WTC11 (cell line): ENCODE data around the gene IL37. TPM values are rescaled to one million over a fixed set of nuclear protein-coding genes. Genes with fewer than 3 reads are reported as not detected.

Experiments used
- ATAC-seq: fragments of 200-7000 bp; cut with Tn5 transposase; 2 replicates; pipeline ENCODE4 v1.10.0; 2021; ENCODE audit warnings: mild to moderate bottlenecking, moderate library complexity
- CTCF ChIA-PET: fragments of 300-600 bp; sonication (Branson Sonifier 250); formaldehyde crosslinking; loops from one replicate; lab custom pipeline; 2021; ENCODE audit warnings: antibody characterized with exemption; lab: Charles Lee
- POLR2A ChIA-PET: fragments of 350-600 bp; sonication (Branson Sonifier 250); formaldehyde crosslinking; loops from one replicate; lab custom pipeline; 2021; ENCODE audit warnings: antibody characterized with exemption; lab: Charles Lee
- DNase-seq: peaks from one replicate; pipeline ENCODE4 v3.0.0; 2021; ENCODE audit warnings: low spot score
- H3K27ac Mint-ChIP-seq: 2 replicates; pipeline ENCODE4 v1.8.0; 2021; ENCODE audit warnings: mixed read lengths
- H3K27me3 Mint-ChIP-seq: 2 replicates; pipeline ENCODE4 v1.8.0; 2021; ENCODE audit warnings: low read depth, mild to moderate bottlenecking, moderate library complexity, mixed read lengths
- H3K36me3 Mint-ChIP-seq: 2 replicates; pipeline ENCODE4 v1.8.0; 2021; ENCODE audit warnings: mixed read lengths
- H3K4me1 Mint-ChIP-seq: 2 replicates; pipeline ENCODE4 v1.8.0; 2022; ENCODE audit warnings: mixed read lengths
- H3K4me3 Mint-ChIP-seq: 2 replicates; pipeline ENCODE4 v1.8.0; 2021; ENCODE audit warnings: mild to moderate bottlenecking, moderate library complexity, mixed read lengths
- H3K9me3 Mint-ChIP-seq: 2 replicates; pipeline ENCODE4 v1.8.0; 2021; ENCODE audit warnings: mixed read lengths
- AR ChIP-seq: fragments of 250-450 bp; sonication (Bioruptor Pico); IDR thresholded peaks from 2 replicates; pipeline ENCODE4 v1.9.0; 2021; ENCODE audit warnings: mild to moderate bottlenecking
- CDX4 ChIP-seq: fragments of 250-450 bp; sonication (Bioruptor Pico); IDR thresholded peaks from 2 replicates; pipeline ENCODE4 v1.9.0; 2021; ENCODE audit warnings: moderate library complexity, mild to moderate bottlenecking, inconsistent platforms, borderline replicate concordance
- CTCF ChIP-seq: fragments of 200-600 bp; IDR thresholded peaks from 2 replicates; pipeline ENCODE4 v1.8.0; 2022; ENCODE audit warnings: antibody characterized with exemption
- ESRRA ChIP-seq: sonication (generic); formaldehyde crosslinking; IDR thresholded peaks from 2 replicates; pipeline ENCODE4 v1.8.1; 2022; ENCODE audit warnings: mild to moderate bottlenecking, missing genetic modification reagents, borderline replicate concordance
- MAX ChIP-seq: sonication (generic); formaldehyde crosslinking; IDR thresholded peaks from 2 replicates; pipeline ENCODE4 v1.8.0; 2022; ENCODE audit warnings: mild to moderate bottlenecking, missing genetic modification reagents
- MXD4 ChIP-seq: fragments of 250-450 bp; sonication (Bioruptor Pico); IDR thresholded peaks from 2 replicates; pipeline ENCODE4 v1.8.0; 2021; ENCODE audit warnings: mild to moderate bottlenecking, moderate library complexity, borderline replicate concordance
- NR3C1 ChIP-seq: sonication (generic); formaldehyde crosslinking; conservative IDR thresholded peaks from 2 replicates; pipeline ENCODE4 v1.8.1; 2023; ENCODE audit warnings: low read depth, mild to moderate bottlenecking, missing genetic modification reagents
- PRDM15 ChIP-seq: sonication (generic); formaldehyde crosslinking; IDR thresholded peaks from 2 replicates; pipeline ENCODE4 v1.8.0; 2022; ENCODE audit warnings: missing genetic modification reagents
- SMAD4 ChIP-seq: sonication (generic); formaldehyde crosslinking; IDR thresholded peaks from 2 replicates; pipeline ENCODE4 v1.8.0; 2022; ENCODE audit warnings: mild to moderate bottlenecking, missing genetic modification reagents
- SP1 ChIP-seq: sonication (generic); formaldehyde crosslinking; conservative IDR thresholded peaks from 2 replicates; pipeline ENCODE4 v1.8.1; 2022; ENCODE audit warnings: missing genetic modification reagents
- TCF7 ChIP-seq: sonication (generic); formaldehyde crosslinking; IDR thresholded peaks from 2 replicates; pipeline ENCODE4 v1.8.0; 2022; ENCODE audit warnings: mild to moderate bottlenecking, low read depth, missing genetic modification reagents, moderate library complexity
- TEAD1 ChIP-seq: sonication (generic); formaldehyde crosslinking; IDR thresholded peaks from 2 replicates; pipeline ENCODE4 v1.8.0; 2022; ENCODE audit warnings: mild to moderate bottlenecking, missing genetic modification reagents
- ZNF219 ChIP-seq: sonication (generic); formaldehyde crosslinking; IDR thresholded peaks from 2 replicates; pipeline ENCODE4 v1.8.0; 2023; ENCODE audit warnings: missing genetic modification reagents, mild to moderate bottlenecking, borderline replicate concordance
- ZNF263 ChIP-seq: sonication (generic); formaldehyde crosslinking; IDR thresholded peaks from 2 replicates; pipeline ENCODE4 v1.8.1; 2022; ENCODE audit warnings: low read depth, mild to moderate bottlenecking, moderate library complexity, missing genetic modification reagents
- ZNF317 ChIP-seq: sonication (generic); formaldehyde crosslinking; IDR thresholded peaks from 2 replicates; pipeline ENCODE4 v1.8.1; 2023; ENCODE audit warnings: low read depth, mild to moderate bottlenecking, moderate library complexity, missing genetic modification reagents, borderline replicate concordance
- ZNF423 ChIP-seq: fragments of 250-450 bp; sonication (Bioruptor Pico); IDR thresholded peaks from 2 replicates; pipeline ENCODE4 v2.1.2; 2022; ENCODE audit warnings: mild to moderate bottlenecking, moderate library complexity
- ZNF425 ChIP-seq: fragments of 250-450 bp; sonication (Bioruptor Pico); conservative IDR thresholded peaks from 2 replicates; pipeline ENCODE4 v1.9.0; 2021; ENCODE audit warnings: mild to moderate bottlenecking
- total RNA-seq: library from RNA; stranded (reverse); gene quantifications from 3 replicates; pipeline ENCODE4 v1.2.3, GENCODE V29; 2021

The IL37 gene
- total RNA-seq, 1 experiment from 2014 or later: 0.48 TPM

GRCh38 chr2:112916625-112917247 lies 5.8 kb downstream of the IL37 start:
- peaks cover 33% of the 10 kb centered on the region for H3K27me3 Mint-ChIP-seq
- no peaks in the 10 kb centered on the region for H3K4me1 Mint-ChIP-seq
- H3K4me3 Mint-ChIP-seq: no peak overlapping the region
- H3K9me3 Mint-ChIP-seq: peaks cover 16% of the 10 kb centered on the region
- ChIA-PET CTCF (interaction anchor here (2.2 kb wide), 2 partner anchors 25 kb away, joined by 11 to 15 read pairs; no protein-coding TSS in a partner anchor), POLR2A (no interaction called here)
- no peak overlapping the region for H3K27ac Mint-ChIP-seq
- H3K36me3 Mint-ChIP-seq: peaks cover 5% of the 10 kb centered on the region
- DNase-seq (no peak), ATAC-seq (no peak)
- TF ChIP-seq ZNF263 (CRISPR knock-in tag) (no peak), CDX4 (CRISPR knock-in tag) (no peak), MAX (CRISPR knock-in tag) (no peak), ESRRA (CRISPR knock-in tag) (no peak), TCF7 (CRISPR knock-in tag) (no peak), NR3C1 (CRISPR knock-in tag) (no peak), ZNF423 (CRISPR knock-in tag) (no peak), SP1 (CRISPR knock-in tag) (no peak), CTCF (no peak), MXD4 (CRISPR knock-in tag) (no peak), ZNF425 (CRISPR knock-in tag) (no peak), PRDM15 (CRISPR knock-in tag) (no peak), ZNF219 (CRISPR knock-in tag) (no peak), AR (CRISPR knock-in tag) (no peak), TEAD1 (CRISPR knock-in tag) (no peak), SMAD4 (CRISPR knock-in tag) (no peak), ZNF317 (no peak)
